RCC 7860 (cell line): ENCODE measurements around the gene LTBP1.
A peak's percentile ranks its signal among the peaks of the same experiment; 100 is the strongest.

Source experiments
- DNase-seq: peaks from one replicate; pipeline ENCODE4 v3.0.0-alpha.2; 2015; ENCODE audit warnings: low spot score
- FAIRE-seq: peaks from 2 replicates; lab custom pipeline; 2012; peaks lifted over from hg19 to GRCh38; lab: Jason Lieb, UNC

LTBP1 gene

DNA sequence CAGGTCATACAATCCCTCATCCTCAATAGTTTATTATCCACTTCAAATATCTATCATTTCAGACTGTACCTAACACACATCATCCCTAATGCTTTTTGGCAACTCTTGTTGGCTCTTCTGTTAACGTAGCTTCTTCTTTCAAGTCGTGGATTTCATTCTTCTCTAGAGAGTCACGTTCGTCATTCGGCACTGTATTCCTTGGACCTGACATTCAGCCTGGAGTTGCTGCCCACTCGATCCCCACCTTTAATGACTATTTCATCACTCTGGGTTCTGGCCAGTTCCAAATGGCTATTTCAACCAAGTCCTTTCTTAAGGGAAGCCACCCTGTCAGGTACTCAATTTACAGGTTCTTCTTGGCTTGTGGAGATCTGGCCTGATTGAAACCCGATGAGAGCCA is 337.5 kb downstream of the LTBP1 start:
- no peak for FAIRE-seq
- DNase-seq, result no peak

DNA sequence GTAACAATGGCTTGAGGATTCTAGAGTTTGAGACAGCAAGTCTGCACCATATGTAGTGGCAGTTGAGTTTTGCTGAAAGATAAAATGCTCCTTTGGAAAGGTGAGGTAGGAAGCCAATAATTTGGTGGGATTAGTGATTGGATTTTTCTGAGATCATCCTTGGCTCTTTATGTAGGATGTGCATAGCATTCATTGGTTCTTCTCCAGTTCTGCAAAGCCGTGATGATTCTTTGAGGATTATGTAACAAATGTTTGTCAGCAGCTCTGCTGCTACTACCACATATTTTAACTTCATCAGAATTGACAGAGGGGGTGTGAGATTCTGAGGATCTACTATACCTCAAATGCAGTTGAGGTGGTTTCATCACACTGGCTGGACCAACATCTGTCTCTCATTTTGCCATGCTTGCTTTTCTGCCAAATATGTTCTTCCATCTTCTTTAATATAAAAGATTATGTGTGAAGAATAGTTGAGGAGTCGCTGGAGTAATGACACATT is 340.8 kb downstream of the LTBP1 start:
- no peak for FAIRE-seq
- no peak for DNase-seq

DNA sequence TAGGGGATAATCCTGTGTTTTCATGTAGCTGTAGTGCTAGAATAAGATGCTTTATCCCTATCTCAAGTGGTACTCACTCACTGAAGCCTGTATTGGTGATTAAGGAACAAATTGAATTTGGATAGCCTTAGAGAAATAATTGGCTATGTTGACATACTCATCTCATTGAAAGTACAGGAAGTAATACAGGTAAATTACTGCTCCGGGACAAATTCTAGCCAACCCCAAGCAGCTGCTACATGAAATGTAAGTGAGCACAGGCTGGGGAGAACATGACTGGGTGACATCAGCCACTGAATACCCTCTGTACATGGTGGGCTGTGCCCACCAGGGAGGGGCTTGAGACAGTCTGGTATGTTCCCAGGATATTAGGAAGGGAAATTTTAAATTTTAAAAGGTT is 341.3 kb downstream of the LTBP1 start:
- FAIRE-seq (no peak), DNase-seq (no peak)

DNA sequence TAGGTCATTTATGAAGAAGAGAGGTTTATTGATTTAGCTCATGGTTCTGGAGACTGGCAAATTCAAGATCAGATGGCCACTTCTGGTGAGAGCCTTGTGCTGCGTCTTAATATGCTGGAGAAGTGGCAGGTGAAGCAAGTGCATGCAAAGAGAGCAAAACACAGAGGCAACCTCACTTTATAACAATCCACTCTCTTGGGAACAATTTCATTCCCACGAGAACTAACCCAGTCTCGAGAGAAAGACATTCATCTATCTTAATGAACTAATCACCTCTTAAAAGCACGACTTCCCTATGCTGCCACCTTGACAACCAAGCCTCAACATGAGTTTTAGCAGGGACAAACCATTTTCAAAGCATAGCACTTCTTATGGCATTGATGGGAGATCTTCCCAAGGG is 343.2 kb downstream of the LTBP1 start:
- DNase-seq, result no peak
- no peak for FAIRE-seq

DNA sequence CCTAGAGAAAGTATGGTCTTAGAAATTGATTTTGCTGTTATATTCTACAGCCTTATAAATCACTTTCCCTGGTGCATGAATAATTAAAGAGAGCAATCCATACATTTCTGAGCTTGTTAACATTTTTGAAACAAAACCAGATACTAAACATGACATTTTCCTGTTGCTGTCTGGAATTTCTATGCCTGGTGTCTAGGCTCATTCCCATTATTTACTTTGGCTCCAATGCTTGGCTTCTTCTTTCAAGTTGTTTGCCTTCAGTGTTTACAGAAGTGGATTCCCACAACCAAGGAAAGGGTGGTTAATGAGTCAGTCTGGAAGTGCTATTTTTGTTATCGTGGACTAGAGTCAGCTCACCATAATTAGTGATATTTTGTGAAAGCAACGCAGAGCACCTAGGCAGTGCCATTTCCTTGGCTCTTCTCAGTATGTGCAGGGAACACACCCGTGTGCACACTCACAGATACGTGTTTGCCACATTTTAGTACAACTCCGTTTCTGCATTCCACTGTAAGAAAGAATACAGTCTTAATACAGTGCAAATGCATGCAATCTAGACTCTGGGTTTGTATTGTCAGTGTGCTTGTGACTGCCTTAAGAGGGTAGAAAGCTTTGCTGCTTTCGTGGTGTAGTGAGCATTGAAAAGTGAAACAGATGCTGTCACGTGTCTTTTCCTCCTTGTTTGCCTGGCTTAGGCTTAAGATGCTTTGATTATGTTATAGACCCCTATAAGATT is 344.7 kb downstream of the LTBP1 start:
- FAIRE-seq (no peak), DNase-seq (no peak)

DNA sequence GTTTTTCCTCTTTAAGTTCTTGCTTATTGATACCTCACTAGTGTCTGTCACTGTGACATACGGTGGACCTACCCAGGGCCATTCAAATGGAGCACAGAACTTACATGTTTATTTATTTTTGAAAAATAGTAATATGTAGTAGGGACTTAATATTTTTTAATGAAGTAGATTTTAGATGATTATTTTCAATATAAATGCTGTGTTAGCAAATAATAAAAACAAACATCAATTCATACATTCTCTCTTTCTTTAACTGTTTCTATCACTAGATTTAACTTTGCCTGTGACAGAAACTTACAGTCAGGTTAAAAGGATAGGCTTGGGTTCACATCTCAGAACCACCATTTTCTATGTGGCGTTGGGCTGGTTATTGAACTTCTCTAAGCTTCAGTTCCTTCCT is 345.3 kb downstream of the LTBP1 start:
- DNase-seq (no peak), FAIRE-seq (no peak)

DNA sequence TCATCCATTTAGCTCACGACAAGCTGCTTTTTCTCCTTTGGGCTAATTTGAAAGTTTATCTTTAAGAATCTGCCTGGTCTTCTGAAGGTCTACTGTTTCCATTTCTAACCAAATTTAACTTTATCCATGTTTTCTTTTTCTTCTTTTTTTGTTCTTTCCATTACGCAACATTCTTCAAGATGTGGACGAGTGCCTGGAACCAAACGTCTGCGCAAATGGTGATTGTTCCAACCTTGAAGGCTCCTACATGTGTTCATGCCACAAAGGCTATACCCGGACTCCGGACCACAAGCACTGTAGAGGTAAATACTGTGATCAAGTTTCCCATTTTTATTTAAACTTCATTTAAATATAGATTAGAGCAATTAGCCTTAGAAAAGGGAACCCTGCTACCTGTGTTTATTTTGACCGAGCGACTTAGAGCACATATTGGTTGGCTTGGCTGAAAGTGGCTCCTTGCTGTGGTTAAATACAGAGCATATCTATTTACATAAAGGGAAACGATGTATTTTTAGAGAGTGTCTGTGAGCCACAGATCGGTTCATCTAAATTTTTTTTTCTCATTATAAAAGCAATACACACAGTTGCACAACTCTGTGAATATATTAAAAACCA is 346.3 kb downstream of the LTBP1 start:
- FAIRE-seq, result no peak
- DNase-seq, result no peak

DNA sequence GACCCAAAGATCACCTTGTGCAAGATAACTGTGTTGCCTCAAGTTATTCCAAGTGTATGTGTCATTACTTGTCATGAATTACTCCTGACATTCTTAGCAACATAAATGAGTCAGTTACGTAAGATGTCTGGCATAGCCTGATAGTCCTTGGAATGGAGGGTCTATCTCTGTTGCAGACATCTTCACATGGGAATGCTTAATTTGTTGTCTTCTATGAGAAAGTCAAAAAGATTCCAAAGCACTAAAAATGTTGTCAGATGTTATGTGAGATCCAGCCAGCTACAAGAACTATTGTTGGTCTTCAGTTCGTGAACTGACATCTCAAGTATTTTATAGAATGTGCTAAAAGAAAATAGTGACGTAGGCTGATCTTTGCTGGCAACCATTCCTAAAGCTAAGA is 351.5 kb downstream of the LTBP1 start:
- FAIRE-seq (no peak), DNase-seq (no peak)

DNA sequence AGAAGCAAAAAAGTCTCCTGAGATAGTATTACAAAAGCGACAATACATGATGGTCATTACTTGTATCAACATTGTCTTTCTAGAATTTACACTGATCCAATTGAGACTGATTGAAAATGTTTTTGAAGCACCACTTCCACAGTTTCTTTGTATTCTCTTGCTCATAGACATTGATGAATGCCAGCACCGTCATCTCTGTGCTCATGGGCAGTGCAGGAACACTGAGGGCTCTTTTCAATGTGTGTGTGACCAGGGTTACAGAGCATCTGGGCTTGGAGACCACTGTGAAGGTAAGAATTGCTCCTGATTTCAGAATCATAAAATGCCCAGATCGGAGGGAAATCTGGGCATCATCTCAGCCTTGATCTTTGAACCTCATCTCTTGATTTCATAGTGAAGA is 354.6 kb downstream of the LTBP1 start:
- FAIRE-seq (no peak), DNase-seq (no peak)

DNA sequence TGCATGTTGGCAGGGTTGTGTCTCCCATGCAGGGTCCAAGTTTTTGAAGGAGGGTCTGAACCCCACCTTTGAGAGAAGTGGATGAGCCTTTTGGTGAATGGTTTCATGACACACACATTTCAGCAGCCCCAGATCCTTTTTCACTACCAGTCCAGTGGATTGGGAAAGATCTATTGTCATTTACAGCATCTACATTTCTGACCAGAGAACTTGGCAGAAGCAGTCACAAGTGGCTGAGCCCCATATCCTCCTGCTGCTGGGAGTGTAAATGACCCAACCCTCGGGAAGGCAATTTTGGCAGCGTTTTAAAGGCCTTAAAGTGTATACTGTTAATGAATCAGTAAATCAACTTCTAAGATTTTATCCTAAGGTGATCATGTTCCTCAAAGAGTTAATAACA is 355.6 kb downstream of the LTBP1 start:
- DNase-seq, result no peak
- no peak for FAIRE-seq

DNA sequence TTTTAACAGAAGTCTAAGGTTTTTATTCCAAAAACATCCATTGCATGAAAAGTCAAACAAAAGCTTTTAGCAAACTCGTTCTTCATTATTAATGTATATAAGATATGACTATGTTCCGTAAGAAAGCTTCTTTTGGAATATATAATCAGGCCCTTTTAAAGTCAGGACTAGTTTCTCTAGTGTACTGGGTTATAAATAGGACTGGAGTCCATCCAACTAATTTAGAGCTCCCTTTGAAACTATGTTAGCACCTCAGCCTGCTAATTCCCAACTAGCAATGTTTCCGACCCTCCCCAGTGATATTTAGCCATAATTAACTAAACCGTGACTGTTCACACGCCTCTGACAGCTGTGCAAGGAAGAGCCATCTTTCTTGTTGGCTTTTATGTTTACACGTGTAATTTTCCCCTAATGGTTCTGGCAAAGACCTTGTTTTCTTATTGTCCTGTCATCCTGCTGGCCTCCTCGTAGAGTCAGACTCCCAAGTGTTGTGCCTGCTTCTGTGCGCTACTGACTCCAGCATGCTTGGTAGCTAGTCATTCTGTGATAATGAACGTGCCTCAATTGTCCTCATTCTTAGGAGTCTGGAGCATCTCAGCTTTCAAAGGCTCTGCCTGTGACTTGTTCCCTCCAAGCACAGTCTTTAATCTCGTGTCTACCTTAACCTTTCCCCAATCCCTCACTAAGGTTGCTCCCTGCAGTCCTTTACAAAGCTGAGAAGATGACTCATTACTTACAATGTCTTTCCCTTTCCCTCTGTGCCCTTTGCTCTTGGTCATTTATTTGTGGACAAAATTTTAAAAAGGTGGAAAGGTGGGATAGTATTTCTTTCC is 357.5 kb downstream of the LTBP1 start:
- no peak for FAIRE-seq

DNA sequence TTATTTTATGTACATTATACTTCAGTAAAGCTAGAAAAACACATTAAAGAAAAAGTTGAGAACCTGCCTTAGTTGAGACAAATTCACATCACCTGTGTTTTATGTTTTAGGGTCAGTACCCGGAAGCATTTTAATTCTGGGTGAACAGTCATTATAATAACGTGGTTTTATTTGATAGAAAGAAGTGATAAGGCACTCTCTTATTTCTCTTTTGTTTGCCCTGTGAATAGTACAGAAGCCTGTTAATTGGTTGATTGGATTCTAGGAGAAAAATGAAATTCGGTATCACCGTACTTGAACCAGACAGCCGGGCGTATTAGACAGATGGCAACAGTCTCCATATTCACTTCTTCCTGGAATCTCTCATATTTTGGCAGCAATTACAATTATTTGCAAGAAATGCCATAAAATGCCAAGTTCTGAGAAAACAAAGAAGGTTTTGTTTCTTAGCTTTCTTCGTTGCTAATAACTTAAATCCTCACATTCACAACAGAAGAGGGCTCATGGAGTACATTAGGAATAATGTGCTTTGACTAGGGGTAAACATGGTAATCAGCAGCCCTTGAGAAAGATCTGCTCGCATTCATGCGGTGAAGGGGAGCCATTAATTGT is 361.0 kb downstream of the LTBP1 start:
- DNase-seq (no peak), FAIRE-seq (no peak)

More for the DNA sequence above, 357.5 kb downstream of the LTBP1 start:
- no peak for DNase-seq

DNA sequence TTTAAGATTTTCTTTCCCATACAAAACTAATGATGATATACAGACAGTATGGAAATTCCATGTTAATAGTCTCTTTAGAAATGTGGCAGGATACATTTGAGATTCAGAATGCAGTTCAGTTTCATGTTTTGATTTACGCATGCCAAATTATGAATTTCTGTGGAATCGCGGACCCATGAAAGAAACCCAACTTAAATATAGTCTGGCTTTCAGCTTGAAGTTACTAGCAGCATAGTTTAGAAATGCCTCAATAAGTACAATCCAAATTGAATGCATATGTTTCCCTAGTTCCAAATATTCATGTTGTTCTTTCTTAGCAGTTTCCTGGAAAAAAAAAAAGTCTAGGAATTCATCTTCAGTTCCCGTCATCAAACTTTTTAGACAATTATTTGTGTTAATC is 365.6 kb downstream of the LTBP1 start:
- FAIRE-seq, result no peak

DNA sequence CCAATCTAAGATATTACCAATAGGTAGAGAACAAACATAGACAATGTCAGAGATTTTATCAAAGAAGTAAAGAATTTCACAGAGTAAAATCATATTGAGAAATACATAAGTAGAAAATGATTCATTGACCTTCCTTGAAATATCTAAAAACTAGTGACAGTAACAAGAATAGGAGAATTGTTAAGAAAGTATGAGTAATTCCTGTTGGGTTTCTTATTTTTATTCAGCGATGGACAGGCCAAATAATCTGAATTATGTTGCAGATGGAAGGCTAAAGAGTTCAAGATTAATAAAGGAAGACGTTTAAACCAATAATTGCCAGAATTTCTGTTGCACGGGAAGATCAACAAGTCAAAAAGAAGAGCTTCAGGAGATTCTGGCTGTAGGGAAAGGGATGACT is 366.3 kb downstream of the LTBP1 start:
- DNase-seq (no peak), FAIRE-seq (no peak)

More for the DNA sequence above, 365.6 kb downstream of the LTBP1 start:
- DNase-seq, result no peak

DNA sequence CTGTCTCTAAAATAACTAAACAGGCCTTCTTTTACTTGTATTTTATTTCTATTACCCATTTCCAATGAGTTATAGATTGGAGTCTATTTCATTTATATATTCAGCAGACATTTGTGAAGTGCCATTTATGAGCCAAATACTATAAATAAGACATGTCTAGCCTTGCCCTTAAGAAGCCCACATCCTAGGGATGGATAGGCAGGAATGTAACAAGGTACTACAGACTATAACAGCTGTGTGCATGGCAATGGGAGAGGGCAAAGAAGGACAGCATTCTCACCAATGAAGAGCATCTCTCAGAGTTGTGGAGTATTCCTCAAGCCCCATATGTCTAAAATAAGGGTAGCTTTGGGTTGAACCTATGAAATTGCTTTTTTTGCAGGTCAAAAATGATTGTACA is 367.8 kb downstream of the LTBP1 start:
- no peak for DNase-seq
- no peak for FAIRE-seq

DNA sequence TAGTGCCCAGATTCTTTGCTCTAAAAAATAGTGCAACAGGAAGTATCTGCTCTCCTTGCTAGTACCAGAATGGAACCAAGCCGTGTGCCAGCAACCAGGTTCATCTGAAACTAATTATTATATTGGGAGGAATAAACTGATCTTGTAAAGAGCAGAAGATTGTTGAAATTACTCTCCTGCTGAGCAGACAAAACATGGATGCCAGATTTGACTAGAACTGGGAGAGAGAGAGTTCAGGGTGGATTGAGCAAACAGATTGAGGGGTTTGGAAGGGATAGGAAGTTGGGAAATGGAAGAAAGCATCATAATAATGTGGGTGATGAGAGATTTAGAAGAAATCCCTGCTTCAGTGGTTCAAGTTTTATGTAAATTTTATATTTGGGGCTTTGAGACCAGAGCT is 369.6 kb downstream of the LTBP1 start:
- no peak for FAIRE-seq

DNA sequence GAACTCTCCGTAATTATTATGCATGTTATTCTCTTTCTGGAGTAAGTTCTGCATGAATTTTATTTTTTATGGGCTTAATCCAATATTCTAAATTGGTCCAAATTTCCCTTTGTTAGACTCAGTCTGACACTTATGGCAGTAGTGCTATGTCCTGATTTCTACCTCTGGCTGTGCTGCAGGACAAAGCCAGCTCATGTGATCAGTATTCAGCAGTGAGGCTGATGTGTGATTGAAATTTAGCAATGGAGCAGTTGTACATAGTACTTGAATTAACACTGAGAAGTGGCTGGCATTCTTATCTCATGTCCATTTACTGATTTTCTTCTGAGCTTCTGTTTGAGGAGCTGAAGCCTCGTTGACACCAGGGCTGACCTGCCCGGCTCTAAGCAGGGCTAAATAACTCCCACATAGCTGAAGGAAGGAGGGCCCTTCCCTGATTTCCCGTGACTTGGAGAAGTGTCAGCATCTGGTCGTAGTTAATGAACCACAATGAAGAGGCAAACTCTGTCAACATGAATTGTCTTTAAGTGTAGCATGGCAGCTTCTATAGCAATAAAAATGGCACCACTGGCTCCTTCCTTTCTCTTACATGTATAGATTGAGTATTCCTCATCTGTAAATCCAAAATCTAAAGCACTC is 370.7 kb downstream of the LTBP1 start:
- FAIRE-seq (no peak), DNase-seq (no peak)

More for the DNA sequence above, 369.6 kb downstream of the LTBP1 start:
- DNase-seq, result no peak

DNA sequence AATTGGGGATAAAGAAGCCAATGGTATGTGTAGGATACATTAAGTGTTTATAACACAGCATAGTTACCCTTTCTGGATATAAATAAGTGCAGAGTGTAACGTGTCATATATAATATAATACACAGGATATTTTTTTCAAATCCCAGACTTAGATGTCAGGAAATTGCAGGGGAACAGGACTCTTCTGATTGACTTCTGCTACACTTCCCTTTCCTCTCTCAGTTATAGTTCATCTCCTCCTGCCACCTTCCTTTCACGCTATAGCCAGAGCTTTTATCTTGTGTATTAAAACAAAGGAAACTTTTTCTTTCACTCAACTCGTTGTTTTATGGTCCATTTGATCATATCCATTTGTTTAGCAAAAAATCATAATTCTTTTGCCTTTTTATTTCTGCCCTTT is 371.7 kb downstream of the LTBP1 start:
- DNase-seq (no peak), FAIRE-seq (no peak)

DNA sequence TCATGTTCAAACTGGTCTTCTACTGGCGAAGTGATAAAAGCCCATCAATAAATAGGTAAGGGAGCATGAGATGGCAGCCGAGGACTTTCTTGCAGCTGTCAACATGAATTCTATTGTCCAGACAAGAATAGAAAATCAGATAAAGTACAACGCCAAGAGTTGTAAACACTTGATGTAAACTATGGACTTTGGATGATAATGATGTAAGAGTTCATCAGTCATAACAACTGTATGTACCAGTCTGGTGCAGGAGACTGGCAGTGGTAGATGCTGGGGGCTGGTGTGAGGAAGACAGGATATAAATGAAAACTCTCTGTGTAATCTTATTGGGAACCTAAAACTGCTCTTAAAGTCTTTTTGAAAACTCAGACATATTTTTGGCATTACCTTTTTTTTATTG is 373.8 kb downstream of the LTBP1 start:
- no peak for DNase-seq
- FAIRE-seq, result no peak

DNA sequence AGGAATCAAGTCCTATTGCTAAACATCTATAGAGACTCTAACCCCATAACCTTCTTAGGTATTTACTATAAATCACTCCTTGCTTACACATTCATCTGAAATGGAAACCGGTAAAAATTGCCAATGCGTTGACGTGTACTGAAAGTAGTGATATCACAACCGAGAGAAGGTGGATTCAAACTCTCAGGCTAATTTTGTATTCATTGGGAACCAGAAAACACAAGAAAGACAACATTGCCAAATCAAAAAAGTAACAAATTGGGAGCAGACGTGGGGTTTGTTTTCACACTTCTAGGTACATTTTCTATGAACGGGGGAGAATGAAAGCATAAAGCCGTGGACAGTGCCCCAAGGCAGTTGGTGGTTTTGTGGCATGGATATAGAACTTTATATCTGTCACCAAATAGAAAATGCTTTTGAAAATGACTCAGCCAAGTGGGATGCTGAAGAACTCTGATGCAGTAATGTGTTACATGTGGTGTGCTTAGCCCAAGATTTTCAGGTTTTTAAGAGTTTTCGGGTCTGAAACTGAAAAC is 374.6 kb downstream of the LTBP1 start:
- FAIRE-seq, result no peak
- peak; percentile 48 for DNase-seq
